SU-DHL-6 (cell line): ENCODE results near the gene DOCK8.

Source experiments
- H2AFZ ChIP-seq: fragments of 200-600 bp; sonication (generic); 2 replicates; pipeline ENCODE4 v1.6.1; 2014; ENCODE audit warnings: low read depth, mild to moderate bottlenecking, moderate library complexity, mixed read lengths, antibody characterized with exemption, low read length; ENCODE audit not compliant: severe bottlenecking
- H3F3A ChIP-seq: fragments of 200-600 bp; shearing (Covaris generic); 2 replicates; pipeline ENCODE4 v1.6.0; 2016; ENCODE audit warnings: antibody characterized with exemption, mild to moderate bottlenecking; ENCODE audit not compliant: insufficient read depth
- H3K27ac ChIP-seq: fragments of 200-600 bp; sonication (generic); 2 replicates; pipeline ENCODE4 v1.5.1; 2016; ENCODE audit warnings: low read depth, mild to moderate bottlenecking, low read length, moderate library complexity, mixed read lengths
- H3K27me3 ChIP-seq: fragments of 200-600 bp; sonication (generic), shearing (Covaris generic); 2 replicates; pipeline ENCODE4 v1.6.0; 2014; ENCODE audit warnings: mild to moderate bottlenecking, low read length
- H3K36me3 ChIP-seq: fragments of 200-600 bp; sonication (generic); 2 replicates; pipeline ENCODE4 v1.6.1; 2014; ENCODE audit warnings: mild to moderate bottlenecking, low read length, mixed read lengths
- H3K4me2 ChIP-seq: fragments of 300-600, 200-600 bp; shearing (Covaris generic), sonication (generic); 2 replicates; pipeline ENCODE4 v1.6.0; 2014; ENCODE audit warnings: low read length, low read depth, mild to moderate bottlenecking; ENCODE audit not compliant: poor library complexity, severe bottlenecking
- H3K4me3 ChIP-seq: fragments of 200-600 bp; sonication (generic); 2 replicates; pipeline ENCODE4 v1.5.1; 2014; ENCODE audit warnings: antibody characterized with exemption, low read length, mild to moderate bottlenecking, mixed read lengths; ENCODE audit not compliant: insufficient read depth, poor library complexity, severe bottlenecking
- H3K79me2 ChIP-seq: fragments of 200-600 bp; sonication (generic); 2 replicates; pipeline ENCODE4 v1.6.1; 2014; ENCODE audit warnings: mild to moderate bottlenecking, low read length, moderate library complexity; ENCODE audit not compliant: insufficient read depth
- H3K9ac ChIP-seq: fragments of 200-600 bp; sonication (generic); 2 replicates; pipeline ENCODE4 v1.7.0; 2014; ENCODE audit warnings: mild to moderate bottlenecking, low read length
- H3K9me2 ChIP-seq: fragments of 200-600 bp; sonication (generic); replicated peaks from 2 replicates; pipeline ENCODE4 v1.6.1; 2014; ENCODE audit warnings: low read length; ENCODE audit not compliant: insufficient read depth
- H3K9me3 ChIP-seq: fragments of 200-600 bp; sonication (generic); 2 replicates; pipeline ENCODE4 v1.6.1; 2014; ENCODE audit warnings: low read length, mixed read lengths; ENCODE audit not compliant: insufficient read depth
- H4K20me1 ChIP-seq: fragments of 200-600 bp; sonication (generic); 2 replicates; pipeline ENCODE4 v1.6.1; 2014; ENCODE audit warnings: low read depth, mild to moderate bottlenecking, antibody characterized with exemption, low read length, moderate library complexity, mixed read lengths
- CTCF ChIP-seq: fragments of 200-600 bp; sonication (generic); IDR thresholded peaks from one replicate; pipeline ENCODE4 v1.5.1; 2017; ENCODE audit warnings: antibody characterized with exemption, mild to moderate bottlenecking, low read length, moderate library complexity; ENCODE audit not compliant: insufficient read depth, poor library complexity, severe bottlenecking
- EZH2phosphoT487 ChIP-seq: fragments of 200-600 bp; sonication (generic), shearing (Covaris generic); conservative IDR thresholded peaks from 2 replicates; pipeline ENCODE4 v1.6.1; 2018; ENCODE audit warnings: mild to moderate bottlenecking, antibody characterized with exemption, low read length, moderate library complexity, mixed read lengths

Gene DOCK8

GRCh38 chr9:248278-248961, 33.8 kb downstream of the DOCK8 start:
- Histone ChIP-seq H4K20me1 (no peaks in the 10 kb centered on the region), H3K9ac (no peak overlapping the region)
- no peak for TF ChIP-seq EZH2phosphoT487
- no peak for TF ChIP-seq CTCF

GRCh38 chr9:249025-249424, 34.4 kb downstream of the DOCK8 start:
- no peaks in the 10 kb centered on the region for H3K79me2 ChIP-seq
- no peaks in the 10 kb centered on the region for H4K20me1 ChIP-seq
- H3K27ac ChIP-seq: no peak overlapping the region
- no peaks in the 10 kb centered on the region for H3K9me2 ChIP-seq
- no peak overlapping the region for H2AFZ ChIP-seq
- H3K4me2 ChIP-seq: no peak overlapping the region
- no peaks in the 10 kb centered on the region for H3F3A ChIP-seq
- no peaks in the 10 kb centered on the region for H3K36me3 ChIP-seq
- H3K4me3 ChIP-seq: no peak overlapping the region
- TF ChIP-seq EZH2phosphoT487 (no peak), CTCF (no peak)
- no peaks in the 10 kb centered on the region for H3K9me3 ChIP-seq
- no peak overlapping the region for H3K9ac ChIP-seq
- no peaks in the 10 kb centered on the region for H3K27me3 ChIP-seq

More at GRCh38 chr9:248278-248961, 33.8 kb downstream of the DOCK8 start:
- H3K27ac ChIP-seq: no peak overlapping the region
- no peaks in the 10 kb centered on the region for H3K36me3 ChIP-seq
- no peaks in the 10 kb centered on the region for H3K9me3 ChIP-seq
- H3K9me2 ChIP-seq: no peaks in the 10 kb centered on the region
- H3K4me2 ChIP-seq: no peak overlapping the region
- no peaks in the 10 kb centered on the region for H3F3A ChIP-seq
- H3K4me3 ChIP-seq: no peak overlapping the region
- H3K27me3 ChIP-seq: no peaks in the 10 kb centered on the region
- no peak overlapping the region for H2AFZ ChIP-seq
- H3K79me2 ChIP-seq: no peaks in the 10 kb centered on the region

GRCh38 chr9:250039-250438, 35.4 kb downstream of the DOCK8 start:
- Histone ChIP-seq H3K9ac (no peak overlapping the region), H3K27ac (no peak overlapping the region), H3K4me2 (no peak overlapping the region), H3K9me3 (no peaks in the 10 kb centered on the region), H3K9me2 (no peaks in the 10 kb centered on the region), H3K36me3 (no peaks in the 10 kb centered on the region), H3K4me3 (no peak overlapping the region), H3K27me3 (no peaks in the 10 kb centered on the region), H4K20me1 (no peaks in the 10 kb centered on the region), H3F3A (no peaks in the 10 kb centered on the region), H3K79me2 (no peaks in the 10 kb centered on the region), H2AFZ (no peak overlapping the region)
- no peak for TF ChIP-seq CTCF
- TF ChIP-seq EZH2phosphoT487: no peak
